HG03025 (cell line): ENCODE data around the gene HBG1.
"Not testable (repeated sequence)": the region's sequence is repeated elsewhere in the genome, so short reads cannot be mapped to it uniquely, and the experiment has no call there.

ENCODE experiments used
- ATAC-seq: cut with Tn5 transposase; IDR thresholded peaks from one replicate; pipeline ENCODE4 v1.9.1; 2021; ENCODE audit warnings: mild to moderate bottlenecking, moderate library complexity; ENCODE audit not compliant: unreplicated experiment, low FRiP score

HBG1 gene

DNA sequence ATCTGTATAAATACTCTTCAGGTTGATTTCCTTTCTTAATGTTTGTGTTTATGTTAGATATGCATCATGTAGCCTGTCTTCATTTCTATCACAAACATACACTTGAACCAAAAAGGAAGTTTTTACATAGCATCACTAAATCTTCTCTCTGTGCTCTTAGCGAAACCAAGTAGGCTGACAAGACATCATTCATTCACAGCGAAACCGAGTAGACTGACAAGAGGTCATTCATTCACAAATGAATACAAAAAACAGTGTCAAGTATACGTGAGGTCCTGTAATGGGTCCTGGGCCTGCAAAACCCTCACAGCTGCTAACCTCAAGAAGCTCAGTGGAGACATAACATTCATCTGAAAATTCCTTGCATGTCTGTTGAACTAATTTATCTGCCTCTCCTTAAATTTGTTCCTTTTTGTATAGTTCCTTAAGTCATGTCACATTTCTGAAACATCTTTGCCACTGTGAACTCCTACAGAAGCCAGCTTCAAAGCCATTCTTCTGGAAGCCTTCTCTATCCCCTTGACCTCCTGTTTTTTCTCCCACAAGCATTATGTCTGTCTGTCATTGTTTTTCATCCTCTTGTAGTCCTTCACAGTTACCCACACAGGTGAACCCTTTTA, 29.9 kb upstream of the HBG1 start:
- no peak for ATAC-seq

DNA sequence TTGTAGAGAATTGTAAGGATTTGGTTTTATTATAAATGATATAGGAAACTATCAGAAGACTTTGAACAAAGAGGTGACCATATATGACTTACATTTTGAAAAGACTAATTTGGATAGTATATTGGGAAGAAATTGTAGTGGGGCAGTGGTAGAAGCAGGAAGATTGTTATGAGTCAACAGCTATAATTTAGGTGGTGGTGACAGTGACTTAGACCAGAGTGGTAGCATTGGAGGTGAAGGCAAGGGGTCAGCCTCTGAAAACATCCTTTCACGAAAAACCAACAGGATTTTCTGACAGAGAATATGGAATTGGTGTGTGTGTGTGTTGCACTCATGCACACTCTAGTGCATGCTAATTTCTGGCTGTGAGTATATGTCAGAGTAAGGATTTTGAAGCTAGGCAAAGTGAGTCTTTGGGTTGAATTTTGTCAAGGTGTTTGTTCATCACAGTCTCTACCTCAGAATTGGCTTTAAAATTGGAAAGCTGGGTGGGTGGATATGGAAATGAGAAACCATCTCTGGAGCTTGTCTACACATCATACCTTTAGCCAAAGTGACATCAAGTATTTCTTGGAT, 28.2 kb upstream of the HBG1 start:
- no peak for ATAC-seq

DNA sequence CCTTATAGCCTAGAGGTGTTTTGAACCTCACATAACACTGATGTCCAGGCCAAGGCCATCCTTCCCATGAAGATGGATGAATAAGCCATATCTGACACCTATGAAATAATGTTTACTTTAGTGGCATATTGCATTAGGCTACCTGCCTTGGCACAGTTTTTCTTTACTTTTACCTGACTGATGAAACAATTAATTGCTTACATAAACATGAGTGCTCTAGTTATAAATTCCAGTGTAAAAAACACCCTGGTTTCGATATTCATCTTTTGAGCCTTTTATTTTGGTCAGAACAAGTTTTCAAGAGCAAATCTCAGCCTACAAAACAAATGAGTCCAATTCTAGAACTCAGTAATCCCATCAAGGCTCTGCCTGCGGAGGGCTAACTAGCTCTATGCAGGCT, 27.0 kb upstream of the HBG1 start:
- ATAC-seq, result no peak

DNA sequence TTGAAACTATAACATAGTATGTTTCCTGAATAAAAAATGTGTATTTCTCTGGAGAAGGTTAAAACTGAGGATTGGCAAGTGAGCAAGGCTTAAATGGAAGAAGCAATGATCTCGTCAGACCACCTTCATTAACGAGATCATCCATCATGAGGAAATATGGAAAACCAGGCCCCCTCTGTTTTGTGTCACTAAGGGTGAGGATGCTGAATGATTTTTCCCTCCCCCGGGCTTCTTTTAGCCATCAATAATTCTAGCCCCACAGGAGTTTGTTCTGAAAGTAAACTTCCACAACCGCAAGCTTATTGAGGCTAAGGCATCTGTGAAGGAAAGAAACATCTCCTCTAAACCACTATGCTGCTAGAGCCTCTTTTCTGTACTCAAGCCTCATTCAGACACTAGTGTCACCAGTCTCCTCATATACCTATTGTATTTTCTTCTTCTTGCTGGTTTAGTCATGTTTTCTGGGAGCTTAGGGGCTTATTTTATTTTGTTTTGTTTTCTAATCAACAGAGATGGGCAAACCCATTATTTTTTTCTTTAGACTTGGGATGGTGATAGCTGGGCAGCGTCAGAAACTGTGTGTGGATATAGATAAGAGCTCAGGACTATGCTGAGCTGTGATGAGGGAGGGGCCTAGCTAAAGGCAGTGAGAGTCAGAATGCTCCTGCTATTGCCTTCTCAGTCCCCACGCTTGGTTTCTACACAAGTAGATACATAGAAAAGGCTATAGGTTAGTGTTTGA, 25.9 kb upstream of the HBG1 start:
- ATAC-seq, result no peak

DNA sequence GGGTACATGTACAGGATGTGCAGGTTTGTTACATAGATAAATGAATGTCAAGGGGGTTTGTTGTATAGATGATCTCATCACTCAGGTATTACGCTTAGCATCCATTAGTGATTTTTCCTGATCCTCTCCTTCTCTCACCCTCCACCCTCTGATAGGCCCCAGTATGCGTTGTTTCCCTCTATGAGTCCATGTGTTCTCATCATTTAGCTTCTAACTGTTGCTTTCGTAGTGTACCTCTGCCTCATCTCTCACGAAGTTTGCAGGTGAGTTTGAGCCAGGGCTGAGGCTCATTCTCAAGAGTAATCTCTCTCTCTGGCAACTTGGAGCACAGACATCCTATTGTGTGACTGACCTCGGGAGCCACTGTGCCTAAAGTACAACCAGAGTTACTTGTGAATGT, 24.7 kb upstream of the HBG1 start:
- ATAC-seq, result no peak

DNA sequence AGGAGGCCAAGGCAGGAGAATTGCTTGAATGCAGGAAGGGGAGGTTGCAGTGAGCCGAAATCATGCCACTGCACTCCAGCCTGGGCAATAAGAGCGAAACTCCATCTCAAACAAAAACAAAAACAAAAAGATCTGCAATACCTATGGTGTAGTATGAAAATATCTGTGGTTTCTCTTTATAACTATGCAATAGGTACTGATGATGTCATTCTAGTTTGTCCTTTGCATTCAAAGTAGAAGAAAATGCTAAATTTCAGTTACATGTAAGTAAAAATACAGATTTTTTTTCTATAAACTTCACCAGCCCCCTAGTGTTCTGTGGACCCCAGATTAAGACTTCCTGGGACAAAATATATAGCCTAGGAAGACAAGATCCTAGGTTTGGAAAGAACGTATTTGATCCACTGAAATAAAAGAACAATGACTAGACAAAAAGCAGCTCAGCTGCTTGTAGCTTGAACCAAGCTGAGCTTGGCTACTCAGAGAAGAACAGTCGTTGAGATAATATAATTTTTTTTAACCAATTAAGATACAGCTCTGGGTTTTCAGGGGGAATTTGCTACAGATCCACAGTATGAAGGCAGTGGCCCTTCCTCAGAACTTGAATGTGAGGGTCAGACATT, 22.8 kb upstream of the HBG1 start:
- ATAC-seq, result no peak

DNA sequence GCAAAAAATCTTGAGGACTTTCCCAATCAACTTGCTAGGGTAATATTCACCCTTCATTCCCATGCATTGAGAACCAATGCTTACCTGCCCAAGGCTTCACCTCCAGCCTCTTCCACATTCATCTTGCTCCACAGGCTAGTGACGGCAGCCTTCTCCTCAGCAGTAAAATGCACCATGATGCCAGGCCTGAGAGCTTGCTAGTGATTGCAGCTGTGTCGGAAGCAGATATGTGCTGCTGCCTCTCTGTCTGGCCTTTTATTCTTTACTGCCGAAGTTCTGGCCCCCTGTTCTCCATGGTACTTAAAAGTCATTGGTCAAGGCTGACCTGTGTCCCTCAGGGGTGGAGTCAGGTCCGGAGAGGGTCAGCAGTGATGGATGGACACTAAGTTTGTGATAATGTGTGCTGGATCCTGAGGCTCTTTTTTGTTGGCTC, 20.1 kb upstream of the HBG1 start, which contains the start of gene HBE1:
Gene HBE1 (minus strand): TSS at position 231 of the 433 bp plus-strand sequence. CDS start 55 bp downstream, at position 176.
- ATAC-seq, result no peak

DNA sequence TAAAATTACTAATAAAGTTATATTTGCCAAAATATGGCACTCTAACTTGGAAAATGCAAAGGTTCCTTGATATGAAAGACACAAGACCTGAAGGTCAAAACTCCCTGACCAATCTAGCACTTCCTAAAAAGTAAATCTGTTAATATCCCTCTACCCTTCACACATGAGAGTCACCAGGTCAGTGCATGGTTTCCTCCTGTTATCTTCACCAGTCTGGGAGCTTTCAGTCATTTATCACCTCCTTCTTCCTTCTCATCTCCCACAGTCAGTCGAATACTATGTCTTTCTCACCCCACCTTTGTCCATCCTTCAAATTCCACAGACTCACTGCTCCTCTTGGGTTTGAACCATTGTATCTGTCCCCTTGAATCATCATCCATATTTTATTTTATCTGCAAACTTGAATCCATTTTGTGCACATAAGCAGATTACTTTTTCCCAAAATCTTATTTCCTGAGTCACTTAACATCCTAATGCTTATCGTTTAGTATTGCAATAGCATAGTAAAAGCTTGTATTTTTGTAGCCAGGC, 17.4 kb upstream of the HBG1 start:
- no peak for ATAC-seq

DNA sequence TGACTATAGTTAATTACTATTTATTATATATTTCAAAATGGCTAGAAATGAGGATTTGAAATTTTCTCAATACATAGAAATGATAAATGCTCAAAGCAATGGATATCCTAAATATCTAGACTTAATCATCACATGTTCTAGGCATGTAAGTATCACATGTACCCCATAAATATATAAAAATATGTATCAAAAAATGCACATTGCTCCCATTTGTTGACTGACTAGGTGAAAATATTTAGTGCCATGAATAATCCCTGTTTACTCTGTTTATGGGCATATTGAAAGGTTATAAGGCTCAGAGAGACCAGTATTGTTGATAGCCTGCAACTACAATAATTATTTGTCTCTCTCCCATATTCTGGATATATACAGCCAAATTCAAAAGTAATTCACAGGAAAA, 17.0 kb upstream of the HBG1 start:
- ATAC-seq, result no peak

DNA sequence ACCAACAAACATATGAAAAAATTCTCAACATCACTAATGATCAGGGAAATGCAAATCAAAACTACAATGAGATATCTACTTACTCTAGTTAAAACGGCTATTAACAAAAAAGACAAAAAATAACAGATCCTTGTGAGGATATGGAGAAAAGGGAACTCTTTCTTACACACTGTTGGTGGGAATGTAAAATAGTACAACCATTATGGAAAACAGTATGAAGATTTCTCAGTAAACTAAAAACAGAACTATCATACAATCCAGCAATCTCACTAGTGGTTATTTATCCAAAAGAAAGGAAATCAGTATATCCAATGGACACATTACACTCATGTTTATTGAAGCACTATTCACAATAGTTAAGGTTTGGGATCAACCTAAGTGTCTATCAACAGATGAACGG, 16.2 kb upstream of the HBG1 start:
- ATAC-seq, result no peak

DNA sequence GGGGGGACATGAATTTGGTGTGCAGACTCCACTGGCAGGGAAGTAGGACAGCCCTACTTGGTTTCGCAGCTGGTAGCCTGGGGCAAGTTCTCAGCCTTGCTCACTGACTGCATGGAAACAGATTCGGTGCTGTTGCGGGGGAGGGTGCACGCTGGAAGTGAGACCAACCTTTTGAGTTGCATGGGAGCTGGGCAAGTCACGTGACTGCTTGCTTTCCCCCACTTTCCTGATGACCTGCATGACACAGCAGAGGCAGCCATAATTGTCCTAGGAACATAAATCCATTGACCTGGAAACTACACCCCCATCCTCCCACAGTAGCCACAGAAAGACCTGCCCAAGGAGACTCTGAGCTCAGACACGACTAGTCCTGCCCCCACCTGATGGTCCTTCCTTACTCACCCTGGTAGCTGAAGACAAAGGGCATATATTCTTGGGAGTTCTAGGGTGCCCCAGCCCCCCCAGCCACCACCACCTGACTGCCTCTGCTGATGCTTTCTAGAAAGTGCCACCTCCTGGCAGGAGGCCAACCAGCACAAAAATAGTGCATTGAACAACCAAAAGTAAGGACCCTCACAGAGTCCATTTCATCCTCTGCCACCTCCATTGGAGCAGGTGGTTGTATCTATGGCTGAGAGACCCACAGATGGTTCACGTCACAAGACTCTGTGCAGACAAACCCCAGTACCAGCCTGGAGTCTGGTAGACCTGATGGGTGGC, 9.0 kb upstream of the HBG1 start:
- no peak for ATAC-seq

DNA sequence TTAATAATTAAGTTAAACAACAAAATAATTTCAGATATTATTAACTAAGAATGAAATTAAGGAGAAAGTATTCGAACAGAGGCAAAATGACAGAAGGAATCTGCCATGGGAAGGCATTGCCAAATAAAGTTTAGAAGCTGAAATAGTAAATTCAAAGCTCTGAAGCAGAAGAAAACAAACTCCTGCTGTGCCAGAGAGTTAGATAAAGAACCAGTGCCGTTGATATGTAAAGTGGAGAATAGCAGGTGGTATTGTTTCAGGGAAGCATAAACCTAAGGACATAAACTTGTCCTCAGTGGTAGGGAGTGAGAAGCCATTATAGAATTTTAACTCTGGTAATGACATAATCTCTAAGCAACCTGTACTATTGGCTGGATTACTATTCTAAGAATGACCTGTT, 7.6 kb upstream of the HBG1 start:
- ATAC-seq, result no peak

DNA sequence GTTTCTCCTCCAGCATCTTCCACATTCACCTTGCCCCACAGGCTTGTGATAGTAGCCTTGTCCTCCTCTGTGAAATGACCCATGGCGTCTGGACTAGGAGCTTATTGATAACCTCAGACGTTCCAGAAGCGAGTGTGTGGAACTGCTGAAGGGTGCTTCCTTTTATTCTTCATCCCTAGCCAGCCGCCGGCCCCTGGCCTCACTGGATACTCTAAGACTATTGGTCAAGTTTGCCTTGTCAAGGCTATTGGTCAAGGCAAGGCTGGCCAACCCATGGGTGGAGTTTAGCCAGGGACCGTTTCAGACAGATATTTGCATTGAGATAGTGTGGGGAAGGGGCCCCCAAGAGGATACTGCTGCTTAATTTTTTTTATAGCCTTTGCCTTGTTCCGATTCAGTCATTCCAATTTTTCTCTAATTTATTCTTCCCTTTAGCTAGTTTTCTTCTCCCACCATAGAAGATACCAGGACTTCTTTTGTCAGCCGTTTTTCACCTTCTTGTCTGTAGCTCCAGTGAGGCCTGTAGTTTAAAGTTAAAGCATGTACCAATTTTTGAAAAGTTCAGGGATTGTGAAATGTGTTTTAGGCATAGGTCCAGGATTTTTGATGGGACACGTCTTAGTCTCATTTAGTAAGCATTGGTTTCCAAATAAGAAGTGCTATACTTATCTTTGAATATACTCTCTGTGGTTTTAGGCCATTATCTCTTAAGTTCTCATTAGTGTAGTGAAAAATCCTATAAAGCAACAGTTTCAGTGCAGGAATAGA, 5.2 kb upstream of the HBG1 start, which contains the start of gene HBG2:
Gene HBG2 (minus strand): TSS at position 136 of the 768 bp plus-strand sequence. CDS start 53 bp downstream, at position 83.
- ATAC-seq, result not testable (repeated sequence)

DNA sequence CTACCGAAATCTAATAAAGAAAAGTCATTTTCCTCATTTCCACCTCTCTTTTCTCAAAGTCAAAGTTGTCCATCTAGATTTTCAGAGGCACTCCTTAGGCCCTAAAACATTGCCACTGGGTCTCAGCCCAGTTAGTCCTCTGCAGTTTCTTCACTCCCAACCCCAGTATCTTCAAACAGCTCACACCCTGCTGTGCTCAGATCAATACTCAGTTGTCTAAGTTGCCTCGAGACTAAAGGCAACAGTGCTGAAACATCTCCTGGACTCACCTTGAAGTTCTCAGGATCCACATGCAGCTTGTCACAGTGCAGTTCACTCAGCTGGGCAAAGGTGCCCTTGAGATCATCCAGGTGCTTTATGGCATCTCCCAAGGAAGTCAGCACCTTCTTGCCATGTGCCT, 4.4 kb upstream of the HBG1 start:
- not testable (repeated sequence) for ATAC-seq

DNA sequence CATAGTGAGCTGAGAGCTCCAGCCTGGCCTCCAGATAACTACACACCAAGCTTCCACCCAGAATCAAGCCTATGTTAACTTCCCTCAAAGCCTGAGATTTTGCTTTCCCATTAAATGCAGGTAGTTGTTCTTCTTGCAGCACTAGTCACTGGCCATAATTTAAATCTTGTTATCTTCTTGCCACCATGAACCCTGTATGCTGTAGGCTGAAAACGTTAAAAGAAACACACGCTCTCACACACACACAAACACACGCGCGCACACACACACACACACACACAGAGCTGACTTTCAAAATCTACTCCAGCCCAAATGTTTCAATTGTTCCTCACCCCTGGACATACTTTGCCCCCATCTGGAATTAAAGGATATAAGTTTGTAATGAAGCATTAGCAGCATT, 3.8 kb upstream of the HBG1 start:
- ATAC-seq, result not testable (repeated sequence)

DNA sequence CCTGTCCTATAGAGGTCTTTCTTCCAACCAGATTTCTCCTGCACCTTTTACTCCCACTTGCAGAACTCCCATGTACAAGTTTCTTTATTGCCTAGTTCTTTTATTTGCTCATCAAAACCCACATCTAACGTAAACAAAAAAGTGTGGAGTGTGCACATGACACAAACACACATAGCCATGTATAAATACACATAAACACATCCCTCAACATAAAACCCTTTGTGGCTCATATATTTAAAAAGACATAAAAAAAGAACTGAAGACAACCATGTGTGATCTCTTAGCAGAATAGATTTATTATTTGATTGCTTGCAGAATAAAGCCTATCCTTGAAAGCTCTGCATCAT, 3.2 kb upstream of the HBG1 start:
- ATAC-seq, result no peak

DNA sequence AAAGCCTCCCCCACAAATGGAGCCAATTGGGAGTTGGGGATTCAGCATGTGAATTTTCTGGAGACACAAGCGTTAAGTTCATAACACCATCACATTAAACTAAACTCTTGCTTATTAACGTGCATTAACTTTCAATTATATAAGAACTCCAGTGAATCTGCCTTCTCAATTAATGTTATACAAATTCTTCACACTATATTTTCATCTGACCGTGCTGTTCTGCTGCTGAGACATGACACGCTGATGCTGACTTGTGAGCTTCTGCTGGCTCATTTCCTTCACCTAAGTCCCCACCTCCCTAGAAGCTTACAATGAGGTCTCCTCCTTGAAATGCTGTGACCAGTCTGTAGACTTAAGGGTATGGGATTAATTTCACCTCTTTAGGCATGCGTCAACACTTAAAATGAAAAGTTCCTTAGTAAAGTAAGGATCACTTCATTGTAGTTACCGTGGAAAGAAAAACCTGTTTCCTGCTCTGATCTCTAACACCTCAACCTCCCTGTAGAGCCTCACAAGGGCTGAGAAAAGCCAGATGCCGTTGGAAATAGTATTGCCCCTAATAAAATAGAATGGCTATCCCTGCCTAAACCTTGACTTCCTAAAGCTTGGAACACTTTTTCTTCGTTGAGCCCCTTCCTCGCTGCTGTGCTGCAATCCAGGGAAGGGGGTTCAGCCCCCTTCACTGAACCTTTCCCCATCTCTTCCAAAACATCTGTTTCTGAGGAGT, 2.7 kb upstream of the HBG1 start:
- ATAC-seq, result no peak

DNA sequence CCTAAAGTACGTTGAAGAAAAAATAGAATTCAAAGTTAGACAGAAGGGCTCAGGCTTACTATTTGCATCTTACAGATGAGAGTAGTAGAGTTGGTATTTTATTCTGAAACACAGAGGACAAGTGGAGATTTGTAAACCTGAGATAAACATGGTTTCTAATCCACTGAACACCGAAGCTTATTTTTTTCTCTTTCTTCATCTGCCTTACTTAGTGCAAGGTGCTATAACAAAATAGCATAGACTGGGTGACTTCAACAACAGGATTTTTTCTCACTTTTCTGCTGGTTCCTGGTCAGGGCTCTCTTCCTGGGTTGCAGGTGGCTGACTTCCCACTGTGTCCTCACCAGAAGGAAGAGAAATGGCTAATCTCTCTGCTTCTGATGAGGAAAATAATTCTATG, 2.1 kb upstream of the HBG1 start:
- no peak for ATAC-seq

DNA sequence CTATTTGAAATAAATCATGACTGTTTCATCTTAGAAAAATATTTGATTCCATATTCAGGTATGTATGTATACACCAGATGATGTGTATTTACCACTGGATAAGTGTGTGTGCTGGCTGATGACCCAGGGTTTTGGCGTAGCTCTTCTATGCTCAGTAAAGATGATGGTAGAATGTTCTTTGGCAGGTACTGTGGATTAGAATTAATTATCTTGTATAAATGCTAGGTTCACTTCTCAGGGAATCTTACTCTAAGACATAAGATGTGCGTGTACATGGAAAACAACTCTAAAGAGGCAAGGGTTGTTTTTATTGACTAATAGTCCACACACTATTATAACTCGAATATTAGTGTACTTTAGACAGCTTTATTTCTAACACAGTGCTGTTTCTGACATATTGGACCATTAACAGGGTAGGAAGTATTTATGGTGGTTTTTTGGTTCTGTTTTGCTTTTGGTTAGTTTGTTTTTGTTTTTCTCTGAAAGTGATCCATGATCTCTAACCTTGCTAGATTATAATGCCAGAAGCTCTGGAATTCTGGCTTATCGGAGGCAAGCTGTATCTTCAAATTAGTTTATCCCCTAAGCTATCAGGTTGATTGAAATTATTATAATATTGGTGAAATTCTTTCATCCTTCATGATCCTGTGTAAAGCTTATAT, 1.0 kb upstream of the HBG1 start:
- ATAC-seq, result no peak
